Effector CD4-positive, alpha-beta T cell (primary cell): Measurements from ENCODE around the gene ZIC1.

Source experiments
- DNase-seq: peaks from one replicate; pipeline ENCODE4 v3.0.0-alpha.2; 2020

Gene ZIC1

DNA sequence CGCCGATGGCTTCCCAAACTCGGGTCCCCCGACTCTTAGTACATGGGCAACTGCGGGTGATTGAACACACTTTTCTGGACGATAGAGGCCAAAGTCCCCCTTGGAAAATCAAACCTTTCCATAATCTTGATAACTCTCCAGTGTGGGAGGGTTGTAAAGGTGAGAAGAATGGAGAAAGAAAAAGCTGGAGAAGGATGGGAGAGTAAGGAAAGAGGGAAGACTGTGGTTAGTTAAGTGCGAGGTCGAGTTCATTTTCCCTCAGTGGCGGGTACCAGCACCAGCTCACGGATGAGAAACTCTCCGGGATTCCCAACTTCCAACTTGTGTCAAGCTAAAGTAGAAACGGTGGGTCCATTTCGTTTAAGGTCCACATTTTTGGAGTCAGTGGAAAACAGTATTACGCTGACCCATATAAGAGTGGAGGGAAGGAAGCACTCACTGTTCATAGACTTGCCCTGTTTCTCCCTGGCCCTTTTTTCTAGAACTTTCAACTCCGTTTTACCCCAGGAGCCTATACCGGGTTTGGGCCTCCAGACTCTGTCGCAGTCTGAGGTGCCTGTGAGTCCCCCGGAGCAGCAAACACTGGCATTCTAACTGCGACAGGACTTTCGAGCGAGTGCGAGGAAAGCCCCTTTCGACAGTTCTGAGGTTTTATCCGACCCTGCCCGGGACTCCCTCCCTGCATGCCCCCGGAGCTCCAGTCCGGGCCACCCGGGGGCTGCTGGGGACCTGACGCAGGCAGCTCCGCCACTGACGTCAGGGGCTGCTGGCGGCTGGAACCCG lies 14.8 kb downstream of the ZIC1 start:
- DNase-seq = no peak

DNA sequence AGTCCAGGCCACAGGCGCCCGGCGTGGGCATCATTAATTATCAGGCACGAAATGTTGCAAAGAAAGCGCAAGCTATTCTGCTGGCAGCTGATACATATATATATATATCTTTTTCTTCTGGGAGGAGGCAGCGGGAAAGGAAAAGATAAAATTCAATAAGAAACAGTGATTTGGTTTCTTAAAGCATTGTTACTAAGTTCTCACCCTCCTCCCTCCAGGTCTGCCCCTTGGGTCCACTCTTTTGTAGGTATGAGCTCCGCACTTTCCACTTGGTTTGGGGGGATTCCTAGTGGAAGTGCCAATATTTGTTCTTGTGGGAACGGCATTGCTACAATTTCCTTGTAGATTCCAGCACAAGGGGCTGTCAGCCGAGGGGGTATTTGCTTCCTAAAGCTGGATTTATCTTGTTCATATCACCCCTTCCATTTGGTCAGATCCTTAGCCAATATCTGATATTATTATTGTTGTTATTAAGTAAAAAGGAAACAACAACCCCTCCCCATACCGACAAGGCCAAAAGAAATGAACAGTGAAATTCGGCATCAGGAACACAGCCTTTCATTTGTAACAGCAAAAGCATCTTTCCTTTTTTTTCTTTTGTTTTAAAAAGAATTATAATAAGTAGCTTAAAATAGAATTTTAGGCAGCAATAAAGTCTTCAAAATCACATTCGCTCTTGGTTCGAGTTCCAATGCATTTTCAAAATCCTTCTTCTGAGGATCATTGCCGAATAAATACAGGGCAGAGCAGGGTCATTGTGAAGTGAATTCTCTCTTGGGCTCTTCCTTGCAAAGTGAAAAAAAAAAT lies 15.6 kb downstream of the ZIC1 start:
- DNase-seq = no peak

DNA sequence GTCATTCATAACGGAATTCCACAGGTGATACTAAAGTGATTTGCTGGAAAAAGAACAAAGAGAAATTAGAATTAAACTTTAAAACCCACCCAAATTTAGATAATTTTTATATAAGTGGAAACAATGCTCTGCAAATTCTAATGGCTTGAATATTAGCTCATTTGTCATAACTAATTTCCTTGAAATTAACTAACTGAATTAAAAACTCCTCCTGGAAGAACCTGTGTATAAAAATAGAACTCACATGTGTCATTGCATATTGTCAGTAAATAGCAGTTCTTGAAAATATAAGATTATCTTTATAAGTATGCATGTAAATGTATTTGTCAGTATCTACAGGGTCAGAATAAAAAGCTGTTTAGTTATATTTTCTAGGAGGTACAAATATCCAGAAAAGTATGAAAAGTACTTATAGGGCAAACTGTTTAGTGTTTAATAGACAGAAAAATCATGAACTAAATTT lies 16.3 kb downstream of the ZIC1 start:
- no peak for DNase-seq

DNA sequence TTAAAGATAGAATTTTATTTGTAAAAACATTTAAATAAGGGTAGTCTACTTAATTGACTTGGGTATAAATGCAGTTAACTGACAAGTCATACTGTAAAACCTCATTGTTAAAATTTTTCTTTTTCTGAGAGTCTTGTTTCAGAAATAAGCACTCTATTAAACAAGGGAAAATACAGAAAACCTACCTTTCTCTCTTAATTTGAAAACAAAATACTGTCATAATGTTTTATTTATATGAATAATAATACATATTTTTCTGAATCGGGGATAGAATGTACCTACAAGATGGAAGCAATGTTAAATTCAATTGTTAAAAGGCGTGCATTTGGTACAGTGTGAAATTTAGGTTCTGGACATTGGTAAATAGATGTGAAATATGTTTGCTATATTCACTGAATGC lies 17.8 kb downstream of the ZIC1 start:
- no peak for DNase-seq

DNA sequence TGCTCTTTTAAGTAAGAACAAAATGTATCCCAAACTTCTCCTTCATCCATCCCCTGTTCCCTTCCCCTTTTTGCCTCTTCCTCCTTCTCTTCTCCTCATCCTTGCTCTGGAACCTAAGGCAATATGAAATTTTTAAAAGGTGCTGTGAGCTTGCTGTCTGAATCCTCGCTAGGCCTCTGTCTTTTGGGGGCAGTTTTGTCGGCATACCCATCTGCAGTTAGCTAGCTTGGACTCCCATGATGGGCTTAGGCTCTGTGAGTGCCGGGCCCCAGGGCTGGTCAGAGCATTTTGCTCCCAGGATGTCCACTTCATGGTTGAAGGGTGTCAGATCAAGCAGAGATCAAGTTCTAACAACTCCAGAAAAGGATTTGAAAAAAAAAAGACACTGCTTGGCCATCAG lies 18.6 kb downstream of the ZIC1 start:
- DNase-seq = no peak

DNA sequence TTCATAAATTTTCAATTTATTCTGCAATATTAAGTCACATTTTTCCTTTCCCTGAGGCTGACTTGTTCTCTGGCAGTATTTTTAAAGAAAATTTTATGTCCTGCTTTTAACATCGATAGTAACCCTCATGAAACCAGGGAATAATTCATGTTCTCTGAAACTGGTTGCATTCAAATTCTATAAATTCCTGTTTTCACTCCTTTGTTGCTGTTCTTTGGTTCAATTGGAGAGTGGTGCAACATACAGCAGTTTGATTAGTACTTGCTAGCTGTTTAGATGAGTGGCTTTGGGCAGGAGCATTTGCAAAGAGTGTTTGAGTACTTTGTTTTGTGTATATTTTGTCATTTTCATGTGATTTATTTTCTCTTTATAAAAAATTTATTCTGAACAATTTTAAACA lies 19.2 kb downstream of the ZIC1 start:
- DNase-seq = no peak

DNA sequence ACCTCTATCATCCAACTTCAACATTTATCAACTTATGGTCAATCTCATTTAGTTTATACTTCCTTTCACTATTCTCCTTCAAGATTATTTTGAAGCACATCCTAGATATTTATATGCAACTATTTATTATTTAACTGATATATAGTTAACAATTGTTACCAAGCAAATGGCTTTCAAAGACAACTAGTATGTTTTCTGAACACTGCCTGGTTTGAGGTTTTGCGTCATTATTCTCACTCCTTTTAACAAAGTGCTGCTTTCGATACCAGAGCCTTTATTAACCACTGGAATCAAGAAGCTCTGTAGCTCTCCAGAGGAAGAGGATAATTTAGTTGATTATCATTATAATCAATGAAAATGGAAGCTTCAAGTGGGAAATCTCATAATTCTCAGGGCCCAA lies 19.6 kb downstream of the ZIC1 start:
- no peak for DNase-seq

DNA sequence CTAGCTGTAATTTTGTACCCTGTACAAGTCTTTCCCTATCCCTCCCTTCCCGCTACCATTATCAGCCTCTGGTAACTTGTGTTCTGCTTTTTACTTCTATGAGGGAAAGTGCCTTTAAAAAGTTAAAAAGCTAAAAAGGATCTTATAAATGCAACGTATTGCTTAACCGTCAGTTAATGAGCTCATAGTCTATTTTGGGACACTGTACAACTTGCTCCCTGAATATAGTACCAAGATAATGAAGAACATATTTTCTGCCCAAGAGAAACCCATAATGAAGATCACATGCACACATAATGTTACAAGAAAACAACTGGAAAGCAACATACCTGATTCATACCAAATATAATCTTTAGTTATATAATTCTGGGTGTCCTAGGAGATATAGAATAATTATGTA lies 22.6 kb downstream of the ZIC1 start:
- no peak for DNase-seq

DNA sequence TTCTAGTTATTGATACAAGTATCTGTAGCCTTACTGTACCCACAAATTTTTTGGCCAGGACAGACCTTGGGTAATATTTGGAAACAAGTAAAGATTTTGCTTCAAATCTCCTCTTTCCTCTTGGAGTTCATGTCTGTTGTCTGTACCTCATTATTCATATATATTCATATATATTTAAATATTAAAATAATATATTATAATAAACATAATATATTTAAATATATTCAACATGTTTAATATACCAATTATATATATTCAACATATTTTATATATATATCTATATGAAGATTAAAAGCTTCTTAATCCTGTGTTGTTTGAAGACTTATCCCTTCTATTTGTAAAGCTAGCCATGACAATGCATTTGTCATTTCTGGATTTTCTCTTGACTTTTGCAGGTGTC lies 38.1 kb downstream of the ZIC1 start:
- no peak for DNase-seq

DNA sequence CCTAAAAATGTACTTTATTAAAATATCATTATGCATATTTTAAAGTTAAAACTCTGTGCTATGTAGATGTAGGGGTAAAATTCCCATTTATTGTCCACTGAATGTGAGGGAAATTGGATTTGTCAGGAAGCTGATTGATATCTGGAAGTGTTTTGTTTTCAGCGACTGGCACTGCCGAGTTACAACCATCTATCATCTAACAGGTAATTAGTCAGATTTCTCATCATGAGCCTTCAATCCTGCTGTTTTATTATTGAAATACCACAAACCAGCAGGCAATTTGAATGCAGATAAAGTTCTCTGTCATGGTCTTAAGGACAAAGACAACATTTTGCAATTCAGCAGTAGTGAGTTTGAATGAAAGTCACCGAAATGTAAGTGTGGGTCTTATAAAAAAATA lies 40.5 kb downstream of the ZIC1 start:
- no peak for DNase-seq

DNA sequence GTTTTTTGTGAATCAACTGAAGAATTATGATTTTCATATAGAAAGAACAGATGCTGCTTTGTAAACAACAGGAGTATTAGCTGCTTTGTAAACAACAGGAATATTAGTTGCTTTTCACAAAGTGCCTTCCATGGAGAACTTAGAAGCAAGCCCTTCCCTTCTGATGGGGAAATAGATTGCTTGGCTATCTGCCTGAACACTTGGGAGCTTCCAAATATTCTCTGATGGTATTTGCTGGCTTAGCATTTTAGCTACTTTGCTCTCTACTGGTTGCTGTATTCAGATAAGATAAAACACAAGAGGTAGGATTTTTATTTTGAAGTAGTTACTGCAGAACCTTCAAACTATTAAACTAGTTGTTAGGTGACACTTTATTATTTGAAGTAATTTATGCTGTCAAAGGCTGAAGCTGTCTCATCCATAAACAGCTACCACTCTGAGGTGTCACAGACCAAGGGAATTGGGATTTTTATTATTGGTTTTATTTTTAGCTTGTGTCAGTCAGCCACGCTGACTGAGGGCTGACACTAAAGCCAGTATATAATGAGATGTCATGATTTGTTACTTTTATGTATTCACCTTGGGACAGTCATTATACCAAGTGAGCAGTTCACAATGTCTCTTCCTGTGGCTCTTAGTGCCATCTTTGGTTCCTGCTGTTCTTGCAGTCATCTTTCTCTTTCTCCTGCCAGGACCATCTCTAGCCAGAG lies 50.0 kb downstream of the ZIC1 start:
- DNase-seq = no peak

DNA sequence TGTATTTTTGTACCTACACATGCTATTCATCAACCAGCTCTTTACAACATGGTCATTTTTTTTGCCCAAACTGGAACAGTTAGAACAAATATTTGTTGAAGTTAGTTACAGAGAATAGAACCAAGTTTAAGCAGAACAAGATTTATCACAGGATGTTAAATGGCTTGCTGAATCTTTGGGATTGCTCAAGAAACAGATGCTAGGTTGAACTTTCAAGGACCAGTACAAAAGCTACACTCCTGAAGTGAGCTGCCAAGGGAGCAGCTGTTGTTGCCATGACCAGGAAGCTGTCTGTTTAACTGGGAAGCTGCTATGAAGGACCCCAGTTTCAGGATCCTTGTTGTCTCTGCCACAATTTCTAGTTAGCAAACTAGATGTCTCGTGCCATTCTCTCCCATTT lies 53.7 kb downstream of the ZIC1 start:
- DNase-seq = no peak
